SKM-1 treated with dmso at 0.1 percent for 144 hours (cell line): Measurements from ENCODE around the gene FUBP3.

Experiments
- DNase-seq: peaks from one replicate; lab custom pipeline; 2025; ENCODE audit not compliant: unreplicated experiment; lab: John Stamatoyannopoulos, UW

FUBP3 gene

GRCh38 chr9:130578865-130579737, at the start of gene FUBP3:
Gene FUBP3, plus strand, starts transcription at chr9:130579577. Its CDS starts 104 bp downstream, at chr9:130579681.
- DNase-seq = peak; percentile 78

GRCh38 chr9:130530938-130531337, 48.4 kb upstream of the FUBP3 start:
- DNase-seq = no peak

- DNase-seq = no peak
These were observed 47.7 kb upstream of the FUBP3 start for GRCh38 chr9:130531670-130532069.

- no peak for DNase-seq
These were observed 46.8 kb upstream of the FUBP3 start for GRCh38 chr9:130532426-130533080.

- DNase-seq = no peak
These were observed 43.4 kb upstream of the FUBP3 start for GRCh38 chr9:130535818-130536521.

- DNase-seq = no peak
These were observed 42.7 kb upstream of the FUBP3 start for GRCh38 chr9:130536701-130537107.

- DNase-seq = no peak
These were observed 41.9 kb upstream of the FUBP3 start for GRCh38 chr9:130537346-130538050.

GRCh38 chr9:130539420-130540223, 39.8 kb upstream of the FUBP3 start:
- DNase-seq = no peak

GRCh38 chr9:130541533-130541932, 37.8 kb upstream of the FUBP3 start:
- no peak for DNase-seq

- no peak for DNase-seq
These were observed 37.3 kb upstream of the FUBP3 start for GRCh38 chr9:130542038-130542437.

- no peak for DNase-seq
These were observed 36.7 kb upstream of the FUBP3 start for GRCh38 chr9:130542457-130543228.

GRCh38 chr9:130543368-130543767, 36.0 kb upstream of the FUBP3 start:
- DNase-seq = no peak

GRCh38 chr9:130543859-130544258, 35.5 kb upstream of the FUBP3 start:
- peak; percentile 38 for DNase-seq

GRCh38 chr9:130544364-130544763, 35.0 kb upstream of the FUBP3 start:
- no peak for DNase-seq

- DNase-seq = no peak
These were observed 31.3 kb upstream of the FUBP3 start for GRCh38 chr9:130548103-130548502.

- no peak for DNase-seq
These were observed 30.2 kb upstream of the FUBP3 start for GRCh38 chr9:130549093-130549735.

- DNase-seq = no peak
These were observed 24.8 kb upstream of the FUBP3 start for GRCh38 chr9:130554606-130555005.

GRCh38 chr9:130555061-130555460, 24.3 kb upstream of the FUBP3 start:
- no peak for DNase-seq

- no peak for DNase-seq
These were observed 23.4 kb upstream of the FUBP3 start for GRCh38 chr9:130555968-130556367.
